ENCODE data around the gene ENKUR.

GRCh38 chr10:25038325-25038724 lies 22.4 kb upstream of the ENKUR start:
- TF ChIP-seq EP300 (IDR thresholded peaks at IDR 0.05) = no peak
- TF ChIP-seq CTCF (IDR thresholded peaks at IDR 0.05) = no peak
- TF ChIP-seq POLR2A (IDR thresholded peaks at IDR 0.05) = no peak

Data from tibial nerve (tissue), 4 donors.